HG03108 (cell line): ENCODE results near the gene ZCCHC3.
"Not testable (repeated sequence)": the region's sequence is repeated elsewhere in the genome, so short reads cannot be mapped to it uniquely, and the experiment has no call there.

ENCODE experiments used
- ATAC-seq: cut with Tn5 transposase; IDR thresholded peaks from one replicate; pipeline ENCODE4 v1.9.1; 2021; ENCODE audit warnings: moderate library complexity; ENCODE audit not compliant: unreplicated experiment

Gene ZCCHC3

GRCh38 chr20:297098-297924, at the start of gene ZCCHC3:
Gene ZCCHC3 (plus strand): TSS chr20:297570. CDS start chr20:297587, 17 bp downstream.
- ATAC-seq = peak; percentile 72

GRCh38 chr20:251354-251753, 46.0 kb upstream of the ZCCHC3 start:
- no peak for ATAC-seq

GRCh38 chr20:252801-253200, 44.6 kb upstream of the ZCCHC3 start:
- no peak for ATAC-seq

GRCh38 chr20:253447-253846, 43.9 kb upstream of the ZCCHC3 start:
- not testable (repeated sequence) for ATAC-seq

- ATAC-seq = no peak
These were observed 40.0 kb upstream of the ZCCHC3 start, which contains the start of gene DEFB132 for GRCh38 chr20:257419-257818. Gene DEFB132 (plus strand): TSS chr20:257724. CDS start chr20:257779, 55 bp downstream.

GRCh38 chr20:258269-258858, 39.0 kb upstream of the ZCCHC3 start:
- ATAC-seq = no peak

- no peak for ATAC-seq
These were observed 38.4 kb upstream of the ZCCHC3 start for GRCh38 chr20:258963-259362.

- ATAC-seq = no peak
These were observed 37.4 kb upstream of the ZCCHC3 start for GRCh38 chr20:259981-260380.

- ATAC-seq = no peak
These were observed 33.7 kb upstream of the ZCCHC3 start for GRCh38 chr20:263701-264100.

- peak; percentile 86 for ATAC-seq
These were observed 30.5 kb upstream of the ZCCHC3 start for GRCh38 chr20:266596-267562.

GRCh38 chr20:270517-270916, 26.9 kb upstream of the ZCCHC3 start:
- ATAC-seq = no peak

- no peak for ATAC-seq
These were observed 26.3 kb upstream of the ZCCHC3 start for GRCh38 chr20:271069-271468.

- no peak for ATAC-seq
These were observed 25.8 kb upstream of the ZCCHC3 start for GRCh38 chr20:271528-271927.

- ATAC-seq = no peak
These were observed 24.7 kb upstream of the ZCCHC3 start for GRCh38 chr20:272718-273117.

GRCh38 chr20:273884-274283, 23.5 kb upstream of the ZCCHC3 start:
- ATAC-seq = no peak

GRCh38 chr20:275791-276190, 21.6 kb upstream of the ZCCHC3 start:
- ATAC-seq = no peak

GRCh38 chr20:276620-277495, 20.5 kb upstream of the ZCCHC3 start:
- no peak for ATAC-seq

- ATAC-seq = no peak
These were observed 19.9 kb upstream of the ZCCHC3 start for GRCh38 chr20:277496-277781.

- ATAC-seq = no peak
These were observed 19.2 kb upstream of the ZCCHC3 start for GRCh38 chr20:278181-278580.
